Loucy (cell line): ENCODE results near the gene HOXA6.
A peak's percentile ranks its signal among the peaks of the same experiment; 100 is the strongest.

Experiments
- H2AFZ ChIP-seq: fragments of 200-600 bp; sonication (generic); 2 replicates; pipeline ENCODE4 v1.6.0; 2016; ENCODE audit warnings: antibody characterized with exemption, mild to moderate bottlenecking, low read length, moderate library complexity
- H3F3A ChIP-seq: fragments of 200-600 bp; 2 replicates; pipeline ENCODE4 v1.6.0; 2016; ENCODE audit warnings: antibody characterized with exemption, low read depth, mild to moderate bottlenecking
- H3K27me3 ChIP-seq: fragments of 200-600 bp; sonication (generic); 2 replicates; pipeline ENCODE4 v1.6.1; 2014; ENCODE audit warnings: low read length, mild to moderate bottlenecking; ENCODE audit not compliant: insufficient read depth, poor library complexity, severe bottlenecking
- H3K36me3 ChIP-seq: fragments of 200-600 bp; sonication (generic); 2 replicates; pipeline ENCODE4 v1.6.1; 2016; ENCODE audit warnings: low read length; ENCODE audit not compliant: insufficient read depth
- H3K4me1 ChIP-seq: fragments of 200-600 bp; sonication (generic); 2 replicates; pipeline ENCODE4 v1.5.1; 2014; ENCODE audit warnings: low read length, mild to moderate bottlenecking; ENCODE audit not compliant: insufficient read depth, poor library complexity, severe bottlenecking
- H3K4me2 ChIP-seq: fragments of 200-600 bp; sonication (generic); 2 replicates; pipeline ENCODE4 v1.6.0; 2014; ENCODE audit warnings: antibody characterized with exemption, low read length, low read depth, mild to moderate bottlenecking; ENCODE audit not compliant: poor library complexity, severe bottlenecking
- H3K4me3 ChIP-seq: fragments of 200-600 bp; sonication (generic); 2 replicates; pipeline ENCODE4 v1.5.1; 2014; ENCODE audit warnings: low read length, mild to moderate bottlenecking, mixed read lengths; ENCODE audit not compliant: poor library complexity, severe bottlenecking
- H3K79me2 ChIP-seq: fragments of 200-600 bp; sonication (generic); 2 replicates; pipeline ENCODE4 v1.6.1; 2014; ENCODE audit warnings: low read length; ENCODE audit not compliant: insufficient read depth
- H3K9ac ChIP-seq: fragments of 200-600 bp; sonication (generic); 2 replicates; pipeline ENCODE4 v1.6.0; 2014; ENCODE audit warnings: mild to moderate bottlenecking, low read depth, low read length, moderate library complexity; ENCODE audit not compliant: poor library complexity, severe bottlenecking
- H3K9me2 ChIP-seq: fragments of 200-600 bp; sonication (generic); replicated peaks from 2 replicates; pipeline ENCODE4 v1.6.1; 2016; ENCODE audit warnings: low read depth, low read length, mixed read lengths
- H3K9me3 ChIP-seq: fragments of 200-600 bp; sonication (generic); 2 replicates; pipeline ENCODE4 v1.6.1; 2014; ENCODE audit warnings: mild to moderate bottlenecking, antibody characterized with exemption, low read length, low read depth; ENCODE audit not compliant: insufficient read depth
- H4K20me1 ChIP-seq: fragments of 200-600 bp; sonication (generic); 2 replicates; pipeline ENCODE4 v1.6.0; 2014; ENCODE audit warnings: antibody characterized with exemption, low read length, mild to moderate bottlenecking; ENCODE audit not compliant: insufficient read depth, poor library complexity, severe bottlenecking
- CTCF ChIP-seq: fragments of 200-600 bp; sonication (generic); conservative IDR thresholded peaks from 2 replicates; pipeline ENCODE4 v1.5.1; 2014; ENCODE audit warnings: mild to moderate bottlenecking, antibody characterized with exemption, low read length
- EZH2phosphoT487 ChIP-seq: fragments of 200-600 bp; IDR thresholded peaks from 2 replicates; pipeline ENCODE4 v1.6.1; 2018; ENCODE audit warnings: antibody characterized with exemption, mild to moderate bottlenecking, moderate library complexity, borderline replicate concordance

Gene HOXA6

GRCh38 chr7:27189295-27189996 is 41.9 kb upstream of the HOXA6 start:
- peaks cover 100% of the 10 kb centered on the region for H3K79me2 ChIP-seq
- no peaks in the 10 kb centered on the region for H3K9me3 ChIP-seq
- H3F3A ChIP-seq: no peaks in the 10 kb centered on the region
- peak overlapping the region; percentile 99 for H3K9ac ChIP-seq
- TF ChIP-seq EZH2phosphoT487 (no peak), CTCF (no peak)
- peaks cover 10% of the 10 kb centered on the region for H3K36me3 ChIP-seq
- H4K20me1 ChIP-seq: peaks cover 35% of the 10 kb centered on the region
- no peak overlapping the region for H2AFZ ChIP-seq
- H3K4me3 ChIP-seq: peak overlapping the region; percentile 91
- H3K4me2 ChIP-seq: peak overlapping the region; percentile 98
- peaks cover 51% of the 10 kb centered on the region for H3K4me1 ChIP-seq
- no peaks in the 10 kb centered on the region for H3K9me2 ChIP-seq
- peaks cover 32% of the 10 kb centered on the region for H3K27me3 ChIP-seq

DNA sequence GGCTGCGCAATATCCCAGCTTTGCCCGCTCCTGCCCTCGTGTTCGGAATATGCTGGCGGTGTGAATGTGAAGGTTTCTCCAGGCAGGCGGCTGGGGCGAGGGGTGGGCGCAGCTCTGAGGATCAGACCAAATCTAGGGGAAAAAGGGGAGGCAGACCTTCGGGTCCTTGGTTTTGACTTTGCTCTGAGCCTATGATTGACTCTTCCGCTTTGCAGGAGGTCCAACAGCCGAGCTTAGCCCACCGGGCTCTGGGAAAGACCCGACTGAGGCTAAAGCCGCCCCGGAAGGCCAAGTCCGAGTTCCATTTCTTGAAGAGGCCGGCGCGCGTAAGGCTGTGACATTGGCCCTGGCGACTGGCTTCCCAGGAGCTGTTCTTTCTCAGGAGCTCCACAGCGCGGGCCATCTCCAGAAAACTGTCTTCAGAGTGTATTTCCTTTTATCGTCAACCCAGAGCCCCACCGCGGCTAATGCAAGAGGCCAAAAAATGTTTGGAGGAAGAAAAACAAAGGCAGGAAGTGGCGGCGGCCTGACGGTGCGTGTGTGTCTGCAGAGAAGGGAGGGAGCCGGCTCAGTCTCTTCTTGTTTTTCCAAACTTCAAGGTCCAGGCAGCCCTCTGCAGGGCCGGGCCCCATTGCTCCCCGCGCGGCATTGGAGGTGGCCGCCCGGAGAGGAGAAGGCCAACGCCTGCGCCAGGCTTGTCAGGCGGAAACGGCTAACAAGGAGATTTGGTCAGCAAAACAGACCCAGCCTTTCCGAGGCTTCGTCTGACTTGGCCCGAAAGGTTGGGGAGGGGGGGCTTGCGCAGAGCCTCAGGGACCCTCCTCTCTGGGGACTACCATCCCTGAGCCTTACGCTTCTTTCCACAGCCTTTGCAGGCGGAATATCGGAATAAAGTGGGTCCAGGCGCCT is 41.1 kb upstream of the HOXA6 start:
- Histone ChIP-seq H3K9me3 (no peaks in the 10 kb centered on the region), H3K27me3 (peaks cover 37% of the 10 kb centered on the region), H3K9ac (peak overlapping the region; percentile 99), H3K4me3 (peak overlapping the region; percentile 91), H3F3A (no peaks in the 10 kb centered on the region), H3K4me1 (peaks cover 44% of the 10 kb centered on the region), H2AFZ (no peak overlapping the region), H3K9me2 (no peaks in the 10 kb centered on the region), H3K4me2 (peak overlapping the region; percentile 98), H3K79me2 (peaks cover 100% of the 10 kb centered on the region), H3K36me3 (peaks cover 3% of the 10 kb centered on the region; the same call in 1 of the 2 replicates), H4K20me1 (peaks cover 29% of the 10 kb centered on the region)
- TF ChIP-seq EZH2phosphoT487: no peak
- TF ChIP-seq CTCF: no peak; the same call in 1 of the 2 replicates

GRCh38 chr7:27187475-27188385 is 40.2 kb upstream of the HOXA6 start:
- peak overlapping the region; percentile 98 for H3K4me2 ChIP-seq
- peaks cover 48% of the 10 kb centered on the region for H3K4me1 ChIP-seq
- peaks cover 37% of the 10 kb centered on the region for H4K20me1 ChIP-seq
- peak overlapping the region; percentile 91 for H3K4me3 ChIP-seq
- H3K27me3 ChIP-seq: peaks cover 38% of the 10 kb centered on the region
- H3K36me3 ChIP-seq: peaks cover 3% of the 10 kb centered on the region; the same call in 1 of the 2 replicates
- TF ChIP-seq CTCF (no peak; the same call in 1 of the 2 replicates), EZH2phosphoT487 (no peak)
- peak overlapping the region; percentile 99 for H3K9ac ChIP-seq
- H3F3A ChIP-seq: no peaks in the 10 kb centered on the region
- no peaks in the 10 kb centered on the region for H3K9me3 ChIP-seq
- no peak overlapping the region for H2AFZ ChIP-seq
- no peaks in the 10 kb centered on the region for H3K9me2 ChIP-seq
- peaks cover 100% of the 10 kb centered on the region for H3K79me2 ChIP-seq
